Fibroblast of lung (primary cell): ENCODE results near the gene ZPLD1. TPM values are rescaled to one million over a fixed set of nuclear protein-coding genes. Genes with fewer than 3 reads are reported as not detected.

Source experiments
- DNase-seq, 2 donors: peaks; one replicate each; pipeline versions ENCODE4 v3.0.0 to v3.0.0-alpha.2; 2010; ENCODE audit warnings: low read depth in 2 of 2
- H2AFZ ChIP-seq: 2 replicates; pipeline ENCODE4 v1.5.1; 2012; ENCODE audit warnings: low read length, control low read depth, inconsistent platforms
- H3K27ac ChIP-seq: 2 replicates; pipeline ENCODE4 v1.5.1; 2011; ENCODE audit warnings: low read length, control low read depth; ENCODE audit not compliant: insufficient read depth
- H3K27me3 ChIP-seq: 2 replicates; pipeline ENCODE4 v1.5.1; 2011; ENCODE audit warnings: mild to moderate bottlenecking, low read length; ENCODE audit not compliant: control insufficient read depth, insufficient read depth
- H3K36me3 ChIP-seq: 2 replicates; pipeline ENCODE4 v1.5.1; 2011; ENCODE audit warnings: low read length; ENCODE audit not compliant: control insufficient read depth, insufficient read depth
- H3K4me1 ChIP-seq: 2 replicates; pipeline ENCODE4 v1.5.1; 2011; ENCODE audit warnings: low read length; ENCODE audit not compliant: control insufficient read depth, insufficient read depth; ENCODE audit errors: extremely low read depth
- H3K4me2 ChIP-seq: 2 replicates; pipeline ENCODE4 v1.5.1; 2011; ENCODE audit warnings: low read length, control low read depth; ENCODE audit not compliant: insufficient read depth; ENCODE audit errors: extremely low read depth
- H3K4me3 ChIP-seq, 4 experiments: fragments of 200-600 bp in 1 of 4; sonication (generic) in 1 of 4; replicated peaks in 1 of 4; 2 replicates each; pipeline ENCODE4 v1.5.1; 2011 to 2016; ENCODE audit warnings: low read length in 4 of 4, low read depth in 3 of 4, mild to moderate bottlenecking in 3 of 4, control low read depth in 2 of 4, inconsistent platforms in 1 of 4, mixed read lengths in 1 of 4; ENCODE audit not compliant: insufficient read depth in 1 of 4; ENCODE audit errors: control extremely low read depth in 1 of 4
- H3K79me2 ChIP-seq: 2 replicates; pipeline ENCODE4 v1.5.1; 2012; ENCODE audit warnings: mild to moderate bottlenecking, low read length, inconsistent platforms; ENCODE audit not compliant: control insufficient read depth, insufficient read depth
- H3K9ac ChIP-seq: 2 replicates; pipeline ENCODE4 v1.5.1; 2011; ENCODE audit warnings: mild to moderate bottlenecking, low read length, control low read depth; ENCODE audit not compliant: insufficient read depth
- H3K9me3 ChIP-seq: 2 replicates; pipeline ENCODE4 v1.5.1; 2012; ENCODE audit warnings: low read depth, low read length; ENCODE audit not compliant: control insufficient read depth, insufficient read depth
- H4K20me1 ChIP-seq: 2 replicates; pipeline ENCODE4 v1.5.1; 2011; ENCODE audit warnings: low read length; ENCODE audit not compliant: control insufficient read depth, insufficient read depth; ENCODE audit errors: extremely low read depth
- CTCF ChIP-seq, 2 donors: IDR thresholded peaks in 1 of 2; conservative IDR thresholded peaks in 1 of 2; 1 replicate in 1 of 2; 2 replicates in 1 of 2; pipeline ENCODE4 v1.5.1; 2011 to 2012; ENCODE audit warnings: low read length in 2 of 2, control low read depth in 1 of 2, inconsistent platforms in 1 of 2, low read depth in 1 of 2, mild to moderate bottlenecking in 1 of 2
- EZH2 ChIP-seq: IDR thresholded peaks from 2 replicates; pipeline ENCODE4 v1.5.1; 2012; ENCODE audit warnings: low read length, control low read depth, mild to moderate bottlenecking; ENCODE audit errors: missing control alignments
- polyA plus RNA-seq, 2 donors: library from polyadenylated mRNA; depleted of rRNA in 1 of 2; stranded (reverse) in 1 of 2; unstranded in 1 of 2; fragments of >200 nt; gene quantifications; 2 replicates each; pipeline ENCODE4 v1.2.1, GENCODE V29; 2011 to 2012; ENCODE audit warnings: missing spikeins in 1 of 2
- total RNA-seq: library from RNA; depleted of rRNA; stranded (reverse); fragments of >200 nt; gene quantifications from 2 replicates; pipeline ENCODE4 v1.2.1, GENCODE V29; 2014

ZPLD1 gene
- total and polyA plus RNA-seq, 2 donors (not counting 1 experiment from before 2014, with no cell fraction given): 0.02 to 0.17 TPM

GRCh38 chr3:102526865-102527264, 92.0 kb downstream of the ZPLD1 start:
- no peak for TF ChIP-seq CTCF (conservative IDR thresholded peaks at IDR 0.05 in 1 of 2, IDR thresholded peaks at IDR 0.05 in 1 of 2; ENCODE audit: low read depth in 1 of 2, low read length in 2 of 2)
- TF ChIP-seq EZH2: no peak

GRCh38 chr3:102528727-102529126, 93.9 kb downstream of the ZPLD1 start:
- Histone ChIP-seq H3K4me2 (no peak overlapping the region), H3K79me2 (no peaks in the 10 kb centered on the region), H2AFZ (no peak overlapping the region), H3K27ac (no peak overlapping the region), H3K9me3 (no peaks in the 10 kb centered on the region), H3K36me3 (no peaks in the 10 kb centered on the region), H4K20me1 (no peaks in the 10 kb centered on the region), H3K27me3 (no peaks in the 10 kb centered on the region), H3K4me1 (no peaks in the 10 kb centered on the region), H3K4me3 (no peak overlapping the region), H3K9ac (no peak overlapping the region)
- DNase-seq: no peak
- no peak for TF ChIP-seq EZH2
- TF ChIP-seq CTCF (conservative IDR thresholded peaks at IDR 0.05 in 1 of 2, IDR thresholded peaks at IDR 0.05 in 1 of 2; ENCODE audit: low read depth in 1 of 2, low read length in 2 of 2): no peak

More at GRCh38 chr3:102526865-102527264, 92.0 kb downstream of the ZPLD1 start:
- H3K4me2 ChIP-seq: no peak overlapping the region
- no peaks in the 10 kb centered on the region for H3K36me3 ChIP-seq
- H3K9me3 ChIP-seq: no peaks in the 10 kb centered on the region
- H3K27me3 ChIP-seq: no peaks in the 10 kb centered on the region
- no peak overlapping the region for H2AFZ ChIP-seq
- no peaks in the 10 kb centered on the region for H3K4me1 ChIP-seq
- no peaks in the 10 kb centered on the region for H3K79me2 ChIP-seq
- no peak overlapping the region for H3K9ac ChIP-seq
- no peak overlapping the region for H3K4me3 ChIP-seq
- H3K27ac ChIP-seq: no peak overlapping the region
- DNase-seq: no peak
- H4K20me1 ChIP-seq: no peaks in the 10 kb centered on the region
